Epithelial cell of proximal tubule (primary cell): Measurements from ENCODE around the gene DDX6. TPM values are rescaled to one million over a fixed set of nuclear protein-coding genes. Genes with fewer than 3 reads are reported as not detected.
"Not testable (repeated sequence)": the region's sequence is repeated elsewhere in the genome, so short reads cannot be mapped to it uniquely, and the experiment has no call there.

ENCODE experiments used
- DNase-seq: peaks from one replicate; pipeline ENCODE4 v3.0.0-alpha.2; 2011; ENCODE audit warnings: low read depth
- H3K4me3 ChIP-seq: 2 replicates; pipeline ENCODE4 v1.5.1; 2011; ENCODE audit warnings: low read depth, mild to moderate bottlenecking, low read length
- CTCF ChIP-seq: conservative IDR thresholded peaks from 2 replicates; pipeline ENCODE4 v1.5.1; 2012; ENCODE audit warnings: low read depth, mild to moderate bottlenecking, low read length
- total RNA-seq: library from RNA; depleted of rRNA; stranded (reverse); fragments of >200 nt; gene quantifications from 2 replicates; pipeline ENCODE4 v1.2.3, GENCODE V29; 2015

Gene DDX6
- total RNA-seq, 1 donor from 2014 or later, result 32.6 TPM

GRCh38 chr11:118715837-118716260 lies 75.1 kb downstream of the DDX6 start:
- no peak for TF ChIP-seq CTCF
- H3K4me3 ChIP-seq, result no peak overlapping the region
- no peak for DNase-seq

GRCh38 chr11:118715245-118715831 lies 75.6 kb downstream of the DDX6 start:
- H3K4me3 ChIP-seq, result no peak overlapping the region
- no peak for TF ChIP-seq CTCF
- DNase-seq, result no peak

- no peak overlapping the region for H3K4me3 ChIP-seq
- no peak for TF ChIP-seq CTCF
- no peak for DNase-seq
These were observed 76.1 kb downstream of the DDX6 start for GRCh38 chr11:118714816-118715215.

- H3K4me3 ChIP-seq, DNase-seq: not testable (repeated sequence)
These were observed 76.5 kb downstream of the DDX6 start for GRCh38 chr11:118714416-118714815.

GRCh38 chr11:118708296-118708695 lies 82.7 kb downstream of the DDX6 start:
- no peak for TF ChIP-seq CTCF
- DNase-seq, result no peak
- no peak overlapping the region for H3K4me3 ChIP-seq

GRCh38 chr11:118706546-118706825 lies 84.5 kb downstream of the DDX6 start:
- DNase-seq, result no peak
- no peak for TF ChIP-seq CTCF
- no peak overlapping the region for H3K4me3 ChIP-seq

- TF ChIP-seq CTCF, result no peak
- no peak overlapping the region for H3K4me3 ChIP-seq
- no peak for DNase-seq
These were observed 85.0 kb downstream of the DDX6 start for GRCh38 chr11:118705791-118706545.
